Endothelial cell of umbilical vein (primary cell): Measurements from ENCODE around the gene RAP1GAP2. TPM values are rescaled to one million over a fixed set of nuclear protein-coding genes. Genes with fewer than 3 reads are reported as not detected.

Experiments
- BruUV-seq: library from RNA; stranded (reverse); fragments of 400-500 nt; replicated peaks from 2 replicates; lab custom pipeline; 2021; lab: Mats Ljungman, UMichigan
- CTCF ChIA-PET: fragments of 300-600, 350-600 bp; sonication (Branson Sonifier 250); formaldehyde crosslinking; loops from one replicate; lab custom pipeline; 2021; ENCODE audit warnings: antibody characterized with exemption, inconsistent platforms; lab: Charles Lee
- POLR2A ChIA-PET: fragments of 300-600, 350-600 bp; sonication (Branson Sonifier 250); formaldehyde crosslinking; loops from one replicate; lab custom pipeline; 2021; ENCODE audit warnings: antibody characterized with exemption, inconsistent platforms; lab: Charles Lee
- DNase-seq: peaks from one replicate; pipeline ENCODE4 v3.0.0-alpha.2; 2011; ENCODE audit warnings: low read depth, low spot score
- FAIRE-seq: peaks from 2 replicates; lab custom pipeline; 2011; peaks lifted over from hg19 to GRCh38; lab: Jason Lieb, UNC
- H2AFZ ChIP-seq: 2 replicates; pipeline ENCODE4 v1.6.0; 2012; ENCODE audit warnings: low read depth, low read length, control low read depth, inconsistent platforms
- H3K27ac ChIP-seq: 2 replicates; pipeline ENCODE4 v1.5.1; 2011; ENCODE audit warnings: low read depth, mild to moderate bottlenecking, control low read depth, low read length, moderate library complexity; ENCODE audit not compliant: insufficient read depth
- H3K27me3 ChIP-seq, 2 experiments: 2 replicates each; pipeline versions ENCODE4 v1.6.0 to v1.6.1; 2011; ENCODE audit warnings: low read length in 2 of 2, mixed read lengths in 1 of 2; ENCODE audit not compliant: control insufficient read depth in 2 of 2, insufficient read depth in 2 of 2
- H3K36me3 ChIP-seq, 2 experiments: 2 replicates in 1 of 2; 3 replicates in 1 of 2; pipeline ENCODE4 v1.5.1; 2011; ENCODE audit warnings: low read length in 2 of 2, mild to moderate bottlenecking in 1 of 2, moderate library complexity in 1 of 2; ENCODE audit not compliant: control insufficient read depth in 2 of 2, insufficient read depth in 2 of 2; ENCODE audit errors: extremely low read depth in 1 of 2
- H3K4me1 ChIP-seq: 3 replicates; pipeline ENCODE4 v1.5.1; 2011; ENCODE audit warnings: mild to moderate bottlenecking, low read length; ENCODE audit not compliant: control insufficient read depth, insufficient read depth; ENCODE audit errors: extremely low read depth
- H3K4me2 ChIP-seq: 2 replicates; pipeline ENCODE4 v1.6.1; 2011; ENCODE audit warnings: low read length, control low read depth, mixed read lengths; ENCODE audit not compliant: insufficient read depth
- H3K4me3 ChIP-seq, 3 experiments: fragments of 200-600 bp in 1 of 3; sonication (generic), shearing (Covaris generic) in 1 of 3; replicated peaks in 1 of 3; 2 replicates each; pipeline ENCODE4 v1.5.1; 2011 to 2016; ENCODE audit warnings: control low read depth in 3 of 3, low read length in 3 of 3, mild to moderate bottlenecking in 2 of 3, inconsistent platforms in 1 of 3, low read depth in 1 of 3, moderate library complexity in 1 of 3; ENCODE audit not compliant: insufficient read depth in 1 of 3
- H3K79me2 ChIP-seq: 2 replicates; pipeline ENCODE4 v1.6.0; 2012; ENCODE audit warnings: low read length, inconsistent platforms; ENCODE audit not compliant: control insufficient read depth, insufficient read depth
- H3K9ac ChIP-seq: replicated peaks from 2 replicates; pipeline ENCODE3; 2011; ENCODE audit warnings: low read length, control low read depth; ENCODE audit not compliant: insufficient read depth; ENCODE audit errors: extremely low read depth
- H3K9me1 ChIP-seq: replicated peaks from 3 replicates; pipeline ENCODE4 v1.6.0; 2011; ENCODE audit warnings: mild to moderate bottlenecking, low read length; ENCODE audit not compliant: control insufficient read depth, insufficient read depth; ENCODE audit errors: extremely low read depth
- H3K9me3 ChIP-seq: replicated peaks from 2 replicates; pipeline ENCODE4 v1.5.1; 2012; ENCODE audit warnings: low read length, inconsistent platforms; ENCODE audit not compliant: control insufficient read depth, insufficient read depth
- H4K20me1 ChIP-seq: replicated peaks from 2 replicates; pipeline ENCODE3; 2011; ENCODE audit warnings: mild to moderate bottlenecking, low read length; ENCODE audit not compliant: control insufficient read depth, insufficient read depth; ENCODE audit errors: extremely low read depth
- EZH2 ChIP-seq: IDR thresholded peaks from 2 replicates; pipeline ENCODE4 v1.6.1; 2012; ENCODE audit warnings: borderline replicate concordance, low read depth, mild to moderate bottlenecking, moderate library complexity, low read length, inconsistent platforms; ENCODE audit not compliant: severe bottlenecking
- FOS ChIP-seq: IDR thresholded peaks from 2 replicates; pipeline ENCODE4 v1.6.1; 2011; ENCODE audit warnings: mild to moderate bottlenecking, low read length, moderate library complexity, borderline replicate concordance; ENCODE audit not compliant: insufficient read depth
- GATA2 ChIP-seq: IDR thresholded peaks from 2 replicates; pipeline ENCODE4 v1.7.0; 2011; ENCODE audit warnings: low read depth, mild to moderate bottlenecking, moderate library complexity, mixed read lengths, low read length; ENCODE audit not compliant: insufficient read length, insufficient read depth
- JUN ChIP-seq: IDR thresholded peaks from 2 replicates; pipeline ENCODE4 v1.6.1; 2011; ENCODE audit warnings: borderline replicate concordance, low read depth; ENCODE audit not compliant: insufficient read length, insufficient read depth
- MYC ChIP-seq: IDR thresholded peaks from one replicate; pipeline ENCODE4 v1.6.1; 2011; ENCODE audit warnings: mild to moderate bottlenecking, low read depth, low read length
- POLR2A ChIP-seq: IDR thresholded peaks from 2 replicates; pipeline ENCODE4 v1.6.1; 2012; ENCODE audit warnings: low read depth, mild to moderate bottlenecking, control low read depth, low read length
- POLR2AphosphoS5 ChIP-seq: IDR thresholded peaks from 2 replicates; pipeline ENCODE4 v1.6.1; 2012; ENCODE audit warnings: low read depth, mild to moderate bottlenecking, control low read depth, low read length, moderate library complexity; ENCODE audit not compliant: insufficient read depth
- dilution Hi-C: fragments of 300-500 bp; cut with MboI; formaldehyde crosslinking; loops from one replicate; pipeline ENCODE4 v1.15.0; 2019; ENCODE audit warnings: low sequenced_read_pairs; ENCODE audit not compliant: extremely low pct_ligation_motif_present
- intact Hi-C: fragments of 100-400 bp; cut with micrococcal nuclease; formaldehyde crosslinking; loops from one replicate; pipeline ENCODE4 v1.10.0; 2022
- polyA plus RNA-seq, 4 experiments: library from polyadenylated mRNA; depleted of rRNA in 3 of 4; stranded (reverse) in 3 of 4; unstranded in 1 of 4; fragments of >200 nt; gene quantifications; 2 replicates each; pipeline versions ENCODE4 v1.2.1 to v1.2.3, GENCODE V29; 2011 to 2012; ENCODE audit warnings: missing spikeins in 1 of 4
- total RNA-seq: library from RNA; stranded (reverse); gene quantifications from 2 replicates; pipeline ENCODE4 v1.2.3, GENCODE V29; 2021
- TF ChIP-seq, protein P1 (sequence below): IDR thresholded peaks from 2 replicates; pipeline ENCODE4 v1.6.1; 2011; ENCODE audit not compliant: insufficient read depth, insufficient read length
- TF ChIP-seq, protein P2 (sequence below), 2 donors: IDR thresholded peaks; 1 replicate in 1 of 2; 2 replicates in 1 of 2; pipeline ENCODE4 v1.5.1; 2011; ENCODE audit warnings: low read length in 2 of 2, mild to moderate bottlenecking in 2 of 2, moderate library complexity in 2 of 2, control low read depth in 1 of 2, inconsistent platforms in 1 of 2, low read depth in 1 of 2; ENCODE audit not compliant: insufficient read depth in 1 of 2; ENCODE audit errors: extremely low read depth in 1 of 2

RAP1GAP2 gene
- total and polyA plus RNA-seq, 2 donors (not counting 3 experiments of a cell fraction or from before 2014, with no cell fraction given) = 1.4 to 3.6 TPM

- TF ChIP-seq POLR2A = no peak
- no peak for TF ChIP-seq MYC
- TF ChIP-seq GATA2 = no peak
- TF ChIP-seq EZH2 = no peak
- no peak for TF ChIP-seq FOS
- TF ChIP-seq, protein P1, sequence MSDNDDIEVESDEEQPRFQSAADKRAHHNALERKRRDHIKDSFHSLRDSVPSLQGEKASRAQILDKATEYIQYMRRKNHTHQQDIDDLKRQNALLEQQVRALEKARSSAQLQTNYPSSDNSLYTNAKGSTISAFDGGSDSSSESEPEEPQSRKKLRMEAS = no peak
- TF ChIP-seq, protein P2, sequence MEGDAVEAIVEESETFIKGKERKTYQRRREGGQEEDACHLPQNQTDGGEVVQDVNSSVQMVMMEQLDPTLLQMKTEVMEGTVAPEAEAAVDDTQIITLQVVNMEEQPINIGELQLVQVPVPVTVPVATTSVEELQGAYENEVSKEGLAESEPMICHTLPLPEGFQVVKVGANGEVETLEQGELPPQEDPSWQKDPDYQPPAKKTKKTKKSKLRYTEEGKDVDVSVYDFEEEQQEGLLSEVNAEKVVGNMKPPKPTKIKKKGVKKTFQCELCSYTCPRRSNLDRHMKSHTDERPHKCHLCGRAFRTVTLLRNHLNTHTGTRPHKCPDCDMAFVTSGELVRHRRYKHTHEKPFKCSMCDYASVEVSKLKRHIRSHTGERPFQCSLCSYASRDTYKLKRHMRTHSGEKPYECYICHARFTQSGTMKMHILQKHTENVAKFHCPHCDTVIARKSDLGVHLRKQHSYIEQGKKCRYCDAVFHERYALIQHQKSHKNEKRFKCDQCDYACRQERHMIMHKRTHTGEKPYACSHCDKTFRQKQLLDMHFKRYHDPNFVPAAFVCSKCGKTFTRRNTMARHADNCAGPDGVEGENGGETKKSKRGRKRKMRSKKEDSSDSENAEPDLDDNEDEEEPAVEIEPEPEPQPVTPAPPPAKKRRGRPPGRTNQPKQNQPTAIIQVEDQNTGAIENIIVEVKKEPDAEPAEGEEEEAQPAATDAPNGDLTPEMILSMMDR (IDR thresholded peaks at IDR 0.05; ENCODE audit: extremely low read depth in 1 of 2, insufficient read depth in 1 of 2, low read depth in 1 of 2, low read length in 2 of 2) = no peak
- TF ChIP-seq JUN = no peak
- no peak for TF ChIP-seq POLR2AphosphoS5
- Histone ChIP-seq H4K20me1 (no peaks in the 10 kb centered on the region), H3K9ac (no peak overlapping the region), H3K36me3 (no peaks in the 10 kb centered on the region), H3K79me2 (no peaks in the 10 kb centered on the region), H3K27ac (no peak overlapping the region), H3K4me3 (no peak overlapping the region), H3K4me2 (no peak overlapping the region), H3K4me1 (peaks cover 16% of the 10 kb centered on the region), H3K9me3 (no peaks in the 10 kb centered on the region), H2AFZ (no peak overlapping the region), H3K27me3 (peaks cover 2 to 7% of the 10 kb centered on the region in 2 experiments), H3K9me1 (no peaks in the 10 kb centered on the region)
- BruUV-seq = no TSS peak
- FAIRE-seq (no peak), DNase-seq (no peak)
- intact Hi-C loops (no loop called here), dilution Hi-C loops (no loop called here)
- ChIA-PET CTCF (interaction anchor here (0.9 to 2.4 kb wide), 3 partner anchors 8 to 102 kb away, joined by 3 to 11 read pairs (median 4); no protein-coding TSS in a partner anchor), POLR2A (no interaction called here)
Measured at GRCh38 chr17:3032258-3033247, 236.3 kb downstream of the RAP1GAP2 start.
